Fibroblast of lung (primary cell): ENCODE results near the gene CLPTM1.

Experiments
- EZH2 ChIP-seq: IDR thresholded peaks from 2 replicates; pipeline ENCODE4 v1.5.1; 2012; ENCODE audit warnings: low read length, control low read depth, mild to moderate bottlenecking; ENCODE audit errors: missing control alignments
- TF ChIP-seq, protein P1 (sequence below), 2 donors: IDR thresholded peaks in 1 of 2; conservative IDR thresholded peaks in 1 of 2; 1 replicate in 1 of 2; 2 replicates in 1 of 2; pipeline ENCODE4 v1.5.1; 2011 to 2012; ENCODE audit warnings: low read length in 2 of 2, control low read depth in 1 of 2, inconsistent platforms in 1 of 2, low read depth in 1 of 2, mild to moderate bottlenecking in 1 of 2

DNA sequence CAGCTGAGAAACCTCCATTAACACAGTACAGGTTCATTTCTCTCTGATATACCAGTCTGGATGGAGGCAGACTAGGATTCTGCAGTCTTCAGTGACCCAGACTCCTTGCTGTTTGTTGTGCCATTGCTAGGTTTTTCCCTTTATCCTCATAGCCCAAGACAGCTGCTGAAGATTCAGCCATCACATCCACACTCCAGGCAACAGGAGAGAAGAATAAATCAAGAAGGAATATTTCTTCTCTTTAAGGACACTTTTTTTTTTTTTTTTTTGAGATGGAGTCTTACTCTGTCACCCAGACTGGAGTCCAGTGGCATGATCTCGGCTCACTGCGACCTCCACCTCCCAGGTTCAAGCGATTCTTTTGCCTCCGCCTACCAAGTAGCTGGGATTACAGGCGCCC is 14.3 kb downstream of the CLPTM1 start:
- TF ChIP-seq, protein P1, sequence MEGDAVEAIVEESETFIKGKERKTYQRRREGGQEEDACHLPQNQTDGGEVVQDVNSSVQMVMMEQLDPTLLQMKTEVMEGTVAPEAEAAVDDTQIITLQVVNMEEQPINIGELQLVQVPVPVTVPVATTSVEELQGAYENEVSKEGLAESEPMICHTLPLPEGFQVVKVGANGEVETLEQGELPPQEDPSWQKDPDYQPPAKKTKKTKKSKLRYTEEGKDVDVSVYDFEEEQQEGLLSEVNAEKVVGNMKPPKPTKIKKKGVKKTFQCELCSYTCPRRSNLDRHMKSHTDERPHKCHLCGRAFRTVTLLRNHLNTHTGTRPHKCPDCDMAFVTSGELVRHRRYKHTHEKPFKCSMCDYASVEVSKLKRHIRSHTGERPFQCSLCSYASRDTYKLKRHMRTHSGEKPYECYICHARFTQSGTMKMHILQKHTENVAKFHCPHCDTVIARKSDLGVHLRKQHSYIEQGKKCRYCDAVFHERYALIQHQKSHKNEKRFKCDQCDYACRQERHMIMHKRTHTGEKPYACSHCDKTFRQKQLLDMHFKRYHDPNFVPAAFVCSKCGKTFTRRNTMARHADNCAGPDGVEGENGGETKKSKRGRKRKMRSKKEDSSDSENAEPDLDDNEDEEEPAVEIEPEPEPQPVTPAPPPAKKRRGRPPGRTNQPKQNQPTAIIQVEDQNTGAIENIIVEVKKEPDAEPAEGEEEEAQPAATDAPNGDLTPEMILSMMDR (conservative IDR thresholded peaks at IDR 0.05 in 1 of 2, IDR thresholded peaks at IDR 0.05 in 1 of 2; ENCODE audit: low read depth in 1 of 2, low read length in 2 of 2): no peak
- no peak for TF ChIP-seq EZH2
